ENCODE measurements around the gene CHD6.

Gene CHD6

GRCh38 chr20:41505184-41505583 is 113.0 kb downstream of the CHD6 start:
- H3K9me3 Mint-ChIP-seq = no peaks in the 10 kb centered on the region
- no peak overlapping the region for H3K4me3 Mint-ChIP-seq
- H3K4me1 Mint-ChIP-seq (ENCODE audit: low read depth) = peaks cover 23% of the 10 kb centered on the region
- H3K27me3 Mint-ChIP-seq (ENCODE audit: low read depth) = no peaks in the 10 kb centered on the region
- H3K36me3 Mint-ChIP-seq (ENCODE audit: low read depth) = peaks cover 14% of the 10 kb centered on the region
- no peak overlapping the region for H3K27ac Mint-ChIP-seq

GRCh38 chr20:41501376-41501775 is 116.8 kb downstream of the CHD6 start:
- no peak overlapping the region for H3K4me3 Mint-ChIP-seq
- no peaks in the 10 kb centered on the region for H3K27me3 Mint-ChIP-seq (ENCODE audit: low read depth)
- H3K9me3 Mint-ChIP-seq = no peaks in the 10 kb centered on the region
- peaks cover 14% of the 10 kb centered on the region for H3K4me1 Mint-ChIP-seq (ENCODE audit: low read depth)
- H3K36me3 Mint-ChIP-seq (ENCODE audit: low read depth) = peaks cover 25% of the 10 kb centered on the region
- H3K27ac Mint-ChIP-seq = no peak overlapping the region

GRCh38 chr20:41499961-41500725 is 118.0 kb downstream of the CHD6 start:
- H3K27me3 Mint-ChIP-seq (ENCODE audit: low read depth) = no peaks in the 10 kb centered on the region
- H3K9me3 Mint-ChIP-seq = no peaks in the 10 kb centered on the region
- peaks cover 6% of the 10 kb centered on the region for H3K4me1 Mint-ChIP-seq (ENCODE audit: low read depth)
- H3K4me3 Mint-ChIP-seq = no peak overlapping the region
- H3K27ac Mint-ChIP-seq = no peak overlapping the region
- peaks cover 18% of the 10 kb centered on the region for H3K36me3 Mint-ChIP-seq (ENCODE audit: low read depth)

- H3K36me3 Mint-ChIP-seq (ENCODE audit: low read depth) = peaks cover 17% of the 10 kb centered on the region
Measured at GRCh38 chr20:41499064-41499463, 119.1 kb downstream of the CHD6 start.

GRCh38 chr20:41497186-41497895 is 120.8 kb downstream of the CHD6 start:
- Mint-ChIP-seq H3K9me3 (no peaks in the 10 kb centered on the region), H3K4me1 (ENCODE audit: low read depth) (peaks cover 7% of the 10 kb centered on the region), H3K36me3 (ENCODE audit: low read depth) (peaks cover 24% of the 10 kb centered on the region), H3K27me3 (ENCODE audit: low read depth) (no peaks in the 10 kb centered on the region), H3K27ac (no peak overlapping the region), H3K4me3 (no peak overlapping the region)

More at GRCh38 chr20:41499064-41499463, 119.1 kb downstream of the CHD6 start:
- no peak overlapping the region for H3K27ac Mint-ChIP-seq
- no peaks in the 10 kb centered on the region for H3K9me3 Mint-ChIP-seq
- H3K4me1 Mint-ChIP-seq (ENCODE audit: low read depth) = peaks cover 5% of the 10 kb centered on the region
- no peaks in the 10 kb centered on the region for H3K27me3 Mint-ChIP-seq (ENCODE audit: low read depth)
- no peak overlapping the region for H3K4me3 Mint-ChIP-seq

- H3K27me3 Mint-ChIP-seq (ENCODE audit: low read depth) = no peaks in the 10 kb centered on the region
- H3K27ac Mint-ChIP-seq = no peak overlapping the region
- no peaks in the 10 kb centered on the region for H3K9me3 Mint-ChIP-seq
- H3K4me1 Mint-ChIP-seq (ENCODE audit: low read depth) = peaks cover 2% of the 10 kb centered on the region
- peaks cover 41% of the 10 kb centered on the region for H3K36me3 Mint-ChIP-seq (ENCODE audit: low read depth)
- no peak overlapping the region for H3K4me3 Mint-ChIP-seq
Measured at GRCh38 chr20:41494451-41494850, 123.7 kb downstream of the CHD6 start.

- peaks cover 58% of the 10 kb centered on the region for H3K36me3 Mint-ChIP-seq (ENCODE audit: low read depth)
- H3K9me3 Mint-ChIP-seq = no peaks in the 10 kb centered on the region
- H3K4me3 Mint-ChIP-seq = no peak overlapping the region
- peaks cover 13% of the 10 kb centered on the region for H3K4me1 Mint-ChIP-seq (ENCODE audit: low read depth)
- no peak overlapping the region for H3K27ac Mint-ChIP-seq
- H3K27me3 Mint-ChIP-seq (ENCODE audit: low read depth) = no peaks in the 10 kb centered on the region
Measured at GRCh38 chr20:41483553-41483930, 134.6 kb downstream of the CHD6 start.

- Mint-ChIP-seq H3K4me1 (ENCODE audit: low read depth) (peaks cover 15% of the 10 kb centered on the region), H3K9me3 (no peaks in the 10 kb centered on the region), H3K4me3 (no peak overlapping the region), H3K27me3 (ENCODE audit: low read depth) (no peaks in the 10 kb centered on the region), H3K36me3 (ENCODE audit: low read depth) (peaks cover 56% of the 10 kb centered on the region), H3K27ac (no peak overlapping the region)
Measured at GRCh38 chr20:41482647-41483552, 135.3 kb downstream of the CHD6 start.

- peak overlapping the region; percentile 82 for H3K27ac Mint-ChIP-seq
- H3K9me3 Mint-ChIP-seq = no peaks in the 10 kb centered on the region
- no peaks in the 10 kb centered on the region for H3K27me3 Mint-ChIP-seq (ENCODE audit: low read depth)
- H3K4me1 Mint-ChIP-seq (ENCODE audit: low read depth) = peaks cover 20% of the 10 kb centered on the region
- H3K36me3 Mint-ChIP-seq (ENCODE audit: low read depth) = peaks cover 44% of the 10 kb centered on the region
- H3K4me3 Mint-ChIP-seq = no peak overlapping the region
Measured at GRCh38 chr20:41480054-41480770, 138.0 kb downstream of the CHD6 start.

GRCh38 chr20:41479113-41479512 is 139.1 kb downstream of the CHD6 start:
- H3K4me1 Mint-ChIP-seq (ENCODE audit: low read depth) = peaks cover 21% of the 10 kb centered on the region
- no peaks in the 10 kb centered on the region for H3K27me3 Mint-ChIP-seq (ENCODE audit: low read depth)
- peak overlapping the region; percentile 5 for H3K27ac Mint-ChIP-seq
- H3K4me3 Mint-ChIP-seq = no peak overlapping the region
- H3K9me3 Mint-ChIP-seq = no peaks in the 10 kb centered on the region
- H3K36me3 Mint-ChIP-seq (ENCODE audit: low read depth) = peaks cover 37% of the 10 kb centered on the region

- H3K27me3 Mint-ChIP-seq (ENCODE audit: low read depth) = no peaks in the 10 kb centered on the region
- no peaks in the 10 kb centered on the region for H3K9me3 Mint-ChIP-seq
- H3K4me3 Mint-ChIP-seq = no peak overlapping the region
- H3K4me1 Mint-ChIP-seq (ENCODE audit: low read depth) = peaks cover 21% of the 10 kb centered on the region
- peaks cover 33% of the 10 kb centered on the region for H3K36me3 Mint-ChIP-seq (ENCODE audit: low read depth)
- no peak overlapping the region for H3K27ac Mint-ChIP-seq
Measured at GRCh38 chr20:41478026-41478425, 140.2 kb downstream of the CHD6 start.

- no peaks in the 10 kb centered on the region for H3K9me3 Mint-ChIP-seq
- H3K27ac Mint-ChIP-seq = no peak overlapping the region
- no peak overlapping the region for H3K4me3 Mint-ChIP-seq
- H3K4me1 Mint-ChIP-seq (ENCODE audit: low read depth) = peaks cover 21% of the 10 kb centered on the region
- H3K27me3 Mint-ChIP-seq (ENCODE audit: low read depth) = no peaks in the 10 kb centered on the region
- H3K36me3 Mint-ChIP-seq (ENCODE audit: low read depth) = peaks cover 36% of the 10 kb centered on the region
Measured at GRCh38 chr20:41476446-41476845, 141.7 kb downstream of the CHD6 start.

GRCh38 chr20:41476013-41476441 is 142.2 kb downstream of the CHD6 start:
- H3K4me1 Mint-ChIP-seq (ENCODE audit: low read depth) = peaks cover 21% of the 10 kb centered on the region
- H3K27ac Mint-ChIP-seq = no peak overlapping the region
- no peak overlapping the region for H3K4me3 Mint-ChIP-seq
- no peaks in the 10 kb centered on the region for H3K27me3 Mint-ChIP-seq (ENCODE audit: low read depth)
- H3K36me3 Mint-ChIP-seq (ENCODE audit: low read depth) = peaks cover 36% of the 10 kb centered on the region
- no peaks in the 10 kb centered on the region for H3K9me3 Mint-ChIP-seq

- no peak overlapping the region for H3K27ac Mint-ChIP-seq
- H3K36me3 Mint-ChIP-seq (ENCODE audit: low read depth) = peaks cover 39% of the 10 kb centered on the region
- no peaks in the 10 kb centered on the region for H3K9me3 Mint-ChIP-seq
- no peak overlapping the region for H3K4me3 Mint-ChIP-seq
- H3K4me1 Mint-ChIP-seq (ENCODE audit: low read depth) = peaks cover 19% of the 10 kb centered on the region
- no peaks in the 10 kb centered on the region for H3K27me3 Mint-ChIP-seq (ENCODE audit: low read depth)
Measured at GRCh38 chr20:41475503-41475902, 142.7 kb downstream of the CHD6 start.

Measured in T-helper 1 cell treated with Interleukin-12 subunit alpha and Interleukin-12 subunit beta and Interleukin-4 antibody, amounts not matched to agents 30 μg/mL and 1 μg/mL, for 36 hours (primary cell).